Keratinocyte (primary cell): ENCODE measurements around the gene STON1. TPM values are rescaled to one million over a fixed set of nuclear protein-coding genes. Genes with fewer than 3 reads are reported as not detected.

Experiments used
- DNase-seq: peaks from one replicate; pipeline ENCODE4 v3.0.0-alpha.2; 2011; ENCODE audit warnings: low read depth, missing footprints, low spot score
- FAIRE-seq: peaks from 2 replicates; lab custom pipeline; 2011; peaks lifted over from hg19 to GRCh38; lab: Jason Lieb, UNC
- H2AFZ ChIP-seq: 2 replicates; pipeline ENCODE4 v1.6.0; 2012; ENCODE audit warnings: low read length, control low read depth, inconsistent platforms; ENCODE audit not compliant: control insufficient read depth
- H3K27ac ChIP-seq: 2 replicates; pipeline ENCODE4 v1.5.1; 2011; ENCODE audit warnings: low read length; ENCODE audit not compliant: control insufficient read depth, insufficient read depth
- H3K27me3 ChIP-seq: 3 replicates; pipeline ENCODE4 v1.6.0; 2011; ENCODE audit warnings: low read length; ENCODE audit not compliant: control insufficient read depth, insufficient read depth; ENCODE audit errors: extremely low read depth
- H3K36me3 ChIP-seq, 2 experiments: 2 replicates in 1 of 2; 3 replicates in 1 of 2; pipeline ENCODE4 v1.5.1; 2011; ENCODE audit warnings: low read length in 2 of 2, mild to moderate bottlenecking in 1 of 2; ENCODE audit not compliant: control insufficient read depth in 2 of 2, insufficient read depth in 2 of 2; ENCODE audit errors: extremely low read depth in 1 of 2
- H3K4me1 ChIP-seq: 3 replicates; pipeline ENCODE4 v1.5.1; 2011; ENCODE audit warnings: low read length; ENCODE audit not compliant: control insufficient read depth, insufficient read depth; ENCODE audit errors: extremely low read depth
- H3K4me2 ChIP-seq: 3 replicates; pipeline ENCODE4 v1.6.0; 2011; ENCODE audit warnings: low read depth, low read length; ENCODE audit not compliant: control insufficient read depth, insufficient read depth; ENCODE audit errors: extremely low read depth
- H3K4me3 ChIP-seq, 3 experiments: fragments of 200-600 bp in 1 of 3; sonication (generic) in 1 of 3; 2 replicates in 2 of 3; 3 replicates in 1 of 3; pipeline ENCODE4 v1.5.1; 2011 to 2016; ENCODE audit warnings: low read length in 3 of 3, mild to moderate bottlenecking in 3 of 3, control low read depth in 2 of 3, inconsistent platforms in 1 of 3, low read depth in 1 of 3, mixed read lengths in 1 of 3, mixed run types in 1 of 3, moderate library complexity in 1 of 3; ENCODE audit not compliant: control insufficient read depth in 2 of 3, insufficient read depth in 2 of 3; ENCODE audit errors: extremely low read depth in 1 of 3
- H3K79me2 ChIP-seq: 2 replicates; pipeline ENCODE4 v1.6.0; 2012; ENCODE audit warnings: low read length; ENCODE audit not compliant: control insufficient read depth, insufficient read depth
- H3K9ac ChIP-seq: 3 replicates; pipeline ENCODE4 v1.6.0; 2011; ENCODE audit warnings: low read length; ENCODE audit not compliant: control insufficient read depth, insufficient read depth; ENCODE audit errors: extremely low read depth
- H3K9me1 ChIP-seq: 3 replicates; pipeline ENCODE4 v1.6.0; 2011; ENCODE audit warnings: low read length; ENCODE audit not compliant: control insufficient read depth, insufficient read depth; ENCODE audit errors: extremely low read depth
- H3K9me3 ChIP-seq: 2 replicates; pipeline ENCODE4 v1.5.1; 2012; ENCODE audit warnings: low read depth, low read length; ENCODE audit not compliant: control insufficient read depth
- H4K20me1 ChIP-seq: 3 replicates; pipeline ENCODE4 v1.6.0; 2011; ENCODE audit warnings: low read length; ENCODE audit not compliant: control insufficient read depth, insufficient read depth; ENCODE audit errors: extremely low read depth
- CTCF ChIP-seq, 3 experiments: IDR thresholded peaks in 1 of 3; conservative IDR thresholded peaks in 1 of 3; optimal IDR thresholded peaks in 1 of 3; 2 replicates in 2 of 3; 3 replicates in 1 of 3; pipeline versions ENCODE3 to v1.5.1; 2011; ENCODE audit warnings: low read length in 3 of 3, mild to moderate bottlenecking in 3 of 3, moderate library complexity in 2 of 3, control low read depth in 1 of 3, inconsistent platforms in 1 of 3; ENCODE audit not compliant: insufficient read depth in 2 of 3; ENCODE audit errors: extremely low read depth in 1 of 3
- EZH2 ChIP-seq: IDR thresholded peaks from one replicate; pipeline ENCODE4 v1.6.1; 2012; ENCODE audit warnings: inconsistent platforms, mild to moderate bottlenecking, low read length, moderate library complexity
- dilution Hi-C: fragments of 300-500 bp; cut with MboI; formaldehyde crosslinking; loops from one replicate; pipeline ENCODE4 v1.7.0; 2020; ENCODE audit warnings: low sequenced_read_pairs; ENCODE audit not compliant: extremely low pct_ligation_motif_present
- polyA plus RNA-seq, 5 experiments: library from polyadenylated mRNA; depleted of rRNA in 3 of 5; stranded (reverse) in 3 of 5; stranded (forward) in 1 of 5; unstranded in 1 of 5; fragments of >200 nt; gene quantifications; 1 replicate in 1 of 5; 2 replicates in 3 of 5; 3 replicates in 1 of 5; pipeline versions ENCODE4 v1.2.1 to v1.2.3, GENCODE V29; 2011 to 2012; ENCODE audit warnings: missing spikeins in 2 of 5, low read depth in 1 of 5, low replicate concordance in 1 of 5

STON1 gene
- polyA plus RNA-seq, 1 donor (not counting 4 experiments of a cell fraction or from before 2014, with no cell fraction given), result 1.2 TPM

- Histone ChIP-seq H3K9me1 (no peaks in the 10 kb centered on the region), H2AFZ (no peak overlapping the region), H3K27ac (no peak overlapping the region), H3K9me3 (no peaks in the 10 kb centered on the region), H3K9ac (no peak overlapping the region), H3K27me3 (no peaks in the 10 kb centered on the region), H3K79me2 (no peaks in the 10 kb centered on the region), H4K20me1 (no peaks in the 10 kb centered on the region), H3K4me3 (no peak overlapping the region), H3K4me1 (no peaks in the 10 kb centered on the region), H3K4me2 (no peak overlapping the region), H3K36me3 (no peaks in the 10 kb centered on the region)
- FAIRE-seq (no peak), DNase-seq (no peak)
- TF ChIP-seq CTCF (optimal IDR thresholded peaks at IDR 0.05 in 1 of 3, IDR thresholded peaks at IDR 0.05 in 1 of 3, conservative IDR thresholded peaks at IDR 0.05 in 1 of 3; ENCODE audit: extremely low read depth in 1 of 3, insufficient read depth in 2 of 3, low read length in 3 of 3) (no peak), EZH2 (no peak)
- dilution Hi-C loops, result no loop called here
Observed at GRCh38 chr2:48543895-48544294, 13.9 kb downstream of the STON1 start.

GRCh38 chr2:48545244-48545643, 15.3 kb downstream of the STON1 start:
- no peak overlapping the region for H3K9ac ChIP-seq
- H3K4me2 ChIP-seq, result no peak overlapping the region
- no peak for TF ChIP-seq CTCF (optimal IDR thresholded peaks at IDR 0.05 in 1 of 3, IDR thresholded peaks at IDR 0.05 in 1 of 3, conservative IDR thresholded peaks at IDR 0.05 in 1 of 3; ENCODE audit: extremely low read depth in 1 of 3, insufficient read depth in 2 of 3, low read length in 3 of 3)
- no peaks in the 10 kb centered on the region for H3K9me3 ChIP-seq
- no peaks in the 10 kb centered on the region for H3K79me2 ChIP-seq
- dilution Hi-C loops, result no loop called here
- H3K36me3 ChIP-seq, result no peaks in the 10 kb centered on the region
- no peaks in the 10 kb centered on the region for H3K4me1 ChIP-seq
- no peak overlapping the region for H2AFZ ChIP-seq
- no peaks in the 10 kb centered on the region for H3K9me1 ChIP-seq
- no peaks in the 10 kb centered on the region for H4K20me1 ChIP-seq
- FAIRE-seq (no peak), DNase-seq (no peak)
- H3K4me3 ChIP-seq, result no peak overlapping the region
- H3K27me3 ChIP-seq, result no peaks in the 10 kb centered on the region
- no peak overlapping the region for H3K27ac ChIP-seq
